MM.1S (cell line): ENCODE data around the gene SLCO3A1.

Experiments used
- DNase-seq: peaks from one replicate; pipeline ENCODE4 v3.0.0-alpha.2; 2015
- H2AFZ ChIP-seq: fragments of 300-600 bp; sonication (generic); 2 replicates; pipeline ENCODE4 v1.6.0; 2016; ENCODE audit warnings: antibody characterized with exemption, low read length
- H3F3A ChIP-seq: fragments of 300-600 bp; sonication (generic); 2 replicates; pipeline ENCODE4 v1.6.1; 2016; ENCODE audit warnings: mild to moderate bottlenecking, antibody characterized with exemption, low read length, moderate library complexity, mixed read lengths; ENCODE audit not compliant: insufficient read depth
- H3K27ac ChIP-seq: fragments of 300-600 bp; sonication (generic); 2 replicates; pipeline ENCODE4 v1.5.1; 2016; ENCODE audit warnings: mild to moderate bottlenecking, low read length
- H3K27me3 ChIP-seq: fragments of 300-600 bp; sonication (generic); replicated peaks from 2 replicates; pipeline ENCODE4 v1.6.0; 2016; ENCODE audit warnings: low read length; ENCODE audit not compliant: insufficient read depth
- H3K36me3 ChIP-seq: fragments of 300-600 bp; sonication (generic); replicated peaks from 2 replicates; pipeline ENCODE4 v1.6.1; 2016; ENCODE audit warnings: mild to moderate bottlenecking, low read length, mixed read lengths; ENCODE audit not compliant: insufficient read depth
- H3K4me1 ChIP-seq: fragments of 300-600 bp; sonication (generic); 2 replicates; pipeline ENCODE4 v1.6.1; 2016; ENCODE audit warnings: low read length, mixed read lengths
- H3K4me2 ChIP-seq: fragments of 300-600 bp; sonication (generic); 2 replicates; pipeline ENCODE4 v1.6.0; 2016; ENCODE audit warnings: low read depth, low read length
- H3K4me3 ChIP-seq: fragments of 300-600 bp; sonication (generic); 2 replicates; pipeline ENCODE4 v1.5.1; 2016; ENCODE audit warnings: low read length, mixed read lengths
- H3K79me2 ChIP-seq: fragments of 300-600 bp; sonication (generic); 2 replicates; pipeline ENCODE4 v1.6.1; 2016; ENCODE audit warnings: mixed run types, low read length, mixed read lengths
- H3K9ac ChIP-seq: fragments of 300-600 bp; sonication (generic); 2 replicates; pipeline ENCODE4 v1.6.1; 2016; ENCODE audit warnings: low read length, mixed read lengths
- H3K9me2 ChIP-seq: fragments of 300-600 bp; sonication (generic); replicated peaks from 2 replicates; pipeline ENCODE4 v1.6.1; 2016; ENCODE audit warnings: mild to moderate bottlenecking, low read length, mixed read lengths; ENCODE audit not compliant: insufficient read depth
- H3K9me3 ChIP-seq: fragments of 300-600 bp; sonication (generic); replicated peaks from 2 replicates; pipeline ENCODE4 v1.6.1; 2016; ENCODE audit warnings: mild to moderate bottlenecking, low read length, mixed read lengths; ENCODE audit not compliant: insufficient read depth
- H4K20me1 ChIP-seq: fragments of 300-600 bp; sonication (generic); 2 replicates; pipeline ENCODE4 v1.6.1; 2016; ENCODE audit warnings: mild to moderate bottlenecking, low read length, moderate library complexity, mixed read lengths; ENCODE audit not compliant: insufficient read depth
- EZH2 ChIP-seq: fragments of 300-600 bp; sonication (generic); optimal IDR thresholded peaks from 2 replicates; pipeline ENCODE3; 2017; ENCODE audit warnings: low read depth, mild to moderate bottlenecking, antibody characterized with exemption, low read length, mixed read lengths
- EZH2phosphoT487 ChIP-seq: fragments of 300-600 bp; sonication (generic); IDR thresholded peaks from 2 replicates; pipeline ENCODE4 v1.6.1; 2018; ENCODE audit warnings: antibody characterized with exemption, low read length
- TF ChIP-seq, protein P1 (sequence below): fragments of 300-600 bp; sonication (generic); IDR thresholded peaks from 2 replicates; pipeline ENCODE4 v1.5.1; 2016; ENCODE audit warnings: antibody characterized with exemption, low read length, mixed read lengths

SLCO3A1 gene

DNA sequence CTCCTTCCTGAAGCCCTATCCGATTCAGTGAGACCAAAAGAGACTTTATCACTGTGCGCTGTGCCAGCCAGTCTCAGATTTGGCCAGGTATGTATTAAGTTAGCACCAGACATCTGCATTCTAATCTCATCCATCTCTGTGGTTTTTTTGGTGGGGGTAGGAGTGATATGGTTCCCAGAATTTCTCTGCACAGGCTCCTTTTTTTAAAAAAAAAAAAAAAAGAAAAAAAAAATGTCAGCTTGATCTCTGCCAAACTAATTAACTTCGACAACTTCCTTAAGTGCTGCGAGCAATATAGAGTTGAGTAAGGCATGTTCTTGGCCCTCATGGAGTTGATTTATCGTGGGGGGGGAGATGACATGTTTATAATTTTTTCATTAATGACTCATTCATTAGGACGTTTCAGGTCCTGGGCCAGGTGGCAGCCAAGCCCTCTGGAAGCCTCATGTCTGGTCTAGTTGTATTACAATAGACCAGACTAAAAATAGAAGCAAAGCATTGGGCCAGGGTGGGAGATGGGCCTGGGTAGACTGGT, 12.9 kb downstream of the SLCO3A1 start:
- Histone ChIP-seq H3K27me3 (no peaks in the 10 kb centered on the region), H2AFZ (no peak overlapping the region), H3K79me2 (peaks cover 27% of the 10 kb centered on the region), H3K27ac (no peak overlapping the region), H3K9me3 (no peaks in the 10 kb centered on the region), H3K9ac (no peak overlapping the region), H3K4me2 (no peak overlapping the region), H3K36me3 (no peaks in the 10 kb centered on the region), H4K20me1 (no peaks in the 10 kb centered on the region), H3K9me2 (no peaks in the 10 kb centered on the region), H3K4me1 (peaks cover 2% of the 10 kb centered on the region; the same call in 1 of the 2 replicates), H3K4me3 (no peak overlapping the region), H3F3A (no peaks in the 10 kb centered on the region)
- TF ChIP-seq, protein P1, sequence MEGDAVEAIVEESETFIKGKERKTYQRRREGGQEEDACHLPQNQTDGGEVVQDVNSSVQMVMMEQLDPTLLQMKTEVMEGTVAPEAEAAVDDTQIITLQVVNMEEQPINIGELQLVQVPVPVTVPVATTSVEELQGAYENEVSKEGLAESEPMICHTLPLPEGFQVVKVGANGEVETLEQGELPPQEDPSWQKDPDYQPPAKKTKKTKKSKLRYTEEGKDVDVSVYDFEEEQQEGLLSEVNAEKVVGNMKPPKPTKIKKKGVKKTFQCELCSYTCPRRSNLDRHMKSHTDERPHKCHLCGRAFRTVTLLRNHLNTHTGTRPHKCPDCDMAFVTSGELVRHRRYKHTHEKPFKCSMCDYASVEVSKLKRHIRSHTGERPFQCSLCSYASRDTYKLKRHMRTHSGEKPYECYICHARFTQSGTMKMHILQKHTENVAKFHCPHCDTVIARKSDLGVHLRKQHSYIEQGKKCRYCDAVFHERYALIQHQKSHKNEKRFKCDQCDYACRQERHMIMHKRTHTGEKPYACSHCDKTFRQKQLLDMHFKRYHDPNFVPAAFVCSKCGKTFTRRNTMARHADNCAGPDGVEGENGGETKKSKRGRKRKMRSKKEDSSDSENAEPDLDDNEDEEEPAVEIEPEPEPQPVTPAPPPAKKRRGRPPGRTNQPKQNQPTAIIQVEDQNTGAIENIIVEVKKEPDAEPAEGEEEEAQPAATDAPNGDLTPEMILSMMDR = no peak
- TF ChIP-seq EZH2phosphoT487 (no peak), EZH2 (no peak)
- DNase-seq = no peak

DNA sequence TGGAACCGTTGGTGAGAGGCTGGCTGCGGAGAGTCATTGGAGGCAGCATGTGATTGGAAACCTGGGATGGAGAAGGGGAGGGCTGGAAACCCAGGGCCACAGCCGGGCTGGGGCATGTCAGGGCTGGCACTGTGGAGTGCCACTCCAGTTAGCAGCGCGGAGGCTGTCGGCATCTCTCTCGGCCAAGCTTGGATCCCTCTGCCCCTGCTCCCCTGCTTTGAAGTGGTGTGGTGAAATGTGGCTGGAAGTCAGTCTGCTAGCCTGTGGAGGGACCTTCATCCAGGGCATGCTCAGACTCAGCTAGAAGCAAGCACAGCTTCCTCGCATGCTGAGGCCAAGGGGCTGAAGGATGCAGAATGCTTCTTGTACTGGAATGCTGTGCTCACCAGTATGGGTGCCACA, 13.5 kb downstream of the SLCO3A1 start:
- no peaks in the 10 kb centered on the region for H3K36me3 ChIP-seq
- no peaks in the 10 kb centered on the region for H3K9me2 ChIP-seq
- H2AFZ ChIP-seq = no peak overlapping the region
- no peak overlapping the region for H3K4me2 ChIP-seq
- H3K27me3 ChIP-seq = no peaks in the 10 kb centered on the region
- H4K20me1 ChIP-seq = no peaks in the 10 kb centered on the region
- H3K4me1 ChIP-seq = no peaks in the 10 kb centered on the region
- H3F3A ChIP-seq = no peaks in the 10 kb centered on the region
- no peak for DNase-seq
- H3K79me2 ChIP-seq = peaks cover 27% of the 10 kb centered on the region
- no peaks in the 10 kb centered on the region for H3K9me3 ChIP-seq
- H3K27ac ChIP-seq = no peak overlapping the region
- TF ChIP-seq, protein P1 = no peak
- TF ChIP-seq EZH2 (no peak), EZH2phosphoT487 (no peak)
- no peak overlapping the region for H3K4me3 ChIP-seq
- no peak overlapping the region for H3K9ac ChIP-seq

- no peaks in the 10 kb centered on the region for H3K36me3 ChIP-seq
- H3K9me2 ChIP-seq = no peaks in the 10 kb centered on the region
- no peak overlapping the region for H3K9ac ChIP-seq
- no peak overlapping the region for H3K4me3 ChIP-seq
- no peak overlapping the region for H3K27ac ChIP-seq
- H3K9me3 ChIP-seq = no peaks in the 10 kb centered on the region
- no peak overlapping the region for H3K4me2 ChIP-seq
- H3K4me1 ChIP-seq = no peaks in the 10 kb centered on the region
- H2AFZ ChIP-seq = no peak overlapping the region
- H3F3A ChIP-seq = no peaks in the 10 kb centered on the region
- TF ChIP-seq, protein P1 = no peak
- TF ChIP-seq EZH2phosphoT487 (no peak), EZH2 (no peak)
- no peaks in the 10 kb centered on the region for H4K20me1 ChIP-seq
- DNase-seq = no peak
- H3K27me3 ChIP-seq = no peaks in the 10 kb centered on the region
- peaks cover 23% of the 10 kb centered on the region for H3K79me2 ChIP-seq
Measured at GRCh38 chr15:91867581-91868026, 14.1 kb downstream of the SLCO3A1 start.
